ENCODE data around the gene TXNDC2.
A peak's percentile ranks its signal among the peaks of the same experiment; 100 is the strongest.

TXNDC2 gene

GRCh38 chr18:9913526-9914333 lies 28.0 kb downstream of the TXNDC2 start, which contains the start of gene VAPA:
Gene VAPA, plus strand, starts transcription at chr18:9914016. Its CDS starts 241 bp downstream, at chr18:9914257.
- DNase-seq (ENCODE audit: low read depth): peak; percentile 94

GRCh38 chr18:9914334-9914583 lies 28.5 kb downstream of the TXNDC2 start:
- no peak for DNase-seq (ENCODE audit: low read depth)

- peak; percentile 73 for DNase-seq (ENCODE audit: low read depth)
These were observed 29.0 kb downstream of the TXNDC2 start for GRCh38 chr18:9914584-9915290.

GRCh38 chr18:9915291-9916076 lies 29.7 kb downstream of the TXNDC2 start:
- DNase-seq (ENCODE audit: low read depth): no peak

- no peak for DNase-seq (ENCODE audit: low read depth)
These were observed 30.4 kb downstream of the TXNDC2 start for GRCh38 chr18:9916077-9916639.

GRCh38 chr18:9916808-9917207 lies 31.0 kb downstream of the TXNDC2 start:
- DNase-seq (ENCODE audit: low read depth): no peak

- no peak for DNase-seq (ENCODE audit: low read depth)
These were observed 32.4 kb downstream of the TXNDC2 start for GRCh38 chr18:9918016-9918680.

- DNase-seq (ENCODE audit: low read depth): no peak
These were observed 33.9 kb downstream of the TXNDC2 start for GRCh38 chr18:9919564-9920232.

- no peak for DNase-seq (ENCODE audit: low read depth)
These were observed 37.0 kb downstream of the TXNDC2 start for GRCh38 chr18:9922592-9923311.

GRCh38 chr18:9924371-9924943 lies 38.7 kb downstream of the TXNDC2 start:
- DNase-seq (ENCODE audit: low read depth): no peak

GRCh38 chr18:9925369-9925768 lies 39.6 kb downstream of the TXNDC2 start:
- DNase-seq (ENCODE audit: low read depth): no peak

- no peak for DNase-seq (ENCODE audit: low read depth)
These were observed 40.0 kb downstream of the TXNDC2 start for GRCh38 chr18:9925795-9926194.

- no peak for DNase-seq (ENCODE audit: low read depth)
These were observed 40.6 kb downstream of the TXNDC2 start for GRCh38 chr18:9926223-9926894.

- DNase-seq (ENCODE audit: low read depth): no peak
These were observed 41.2 kb downstream of the TXNDC2 start for GRCh38 chr18:9926977-9927376.

- no peak for DNase-seq (ENCODE audit: low read depth)
These were observed 41.8 kb downstream of the TXNDC2 start for GRCh38 chr18:9927392-9928063.

GRCh38 chr18:9928646-9929259 lies 43.0 kb downstream of the TXNDC2 start:
- DNase-seq (ENCODE audit: low read depth): no peak

- no peak for DNase-seq (ENCODE audit: low read depth)
These were observed 44.6 kb downstream of the TXNDC2 start for GRCh38 chr18:9930299-9930884.

- no peak for DNase-seq (ENCODE audit: low read depth)
These were observed 45.4 kb downstream of the TXNDC2 start for GRCh38 chr18:9931146-9931545.

All from activated T-cell treated with anti-CD3 and anti-CD28 coated beads for 48 hours (primary cell).